Measurements from ENCODE around the gene ATXN7L1. TPM values are rescaled to one million over a fixed set of nuclear protein-coding genes. Genes with fewer than 3 reads are reported as not detected.

Gene ATXN7L1
- total and polyA plus RNA-seq, 2 of the 13 experiments (the other 11 are each of a cell fraction or from before 2014, with no cell fraction given) = 4.1 to 7.8 TPM

GRCh38 chr7:105905209-105905909, 29.0 kb upstream of the ATXN7L1 start:
- CTCF ChIA-PET (ENCODE audit: low intra/inter-chr PET ratio, low total read pairs) = no interaction called here

GRCh38 chr7:105904064-105904463, 27.7 kb upstream of the ATXN7L1 start:
- in situ Hi-C loops (cut with HindIII; ENCODE audit: extremely low pct_ligation_motif_present, low pct_unique_long_range_greater_than_20kb) = no loop called here
- ChIA-PET POLR2A (no interaction called here), CTCF (ENCODE audit: low intra/inter-chr PET ratio, low total read pairs) (no interaction called here)
- no TSS peak for BruUV-seq (replicated peaks)
- TF ChIP-seq ZNF329 (CRISPR knock-in tag; IDR thresholded peaks at IDR 0.05; ENCODE audit: low read depth) (peak; percentile 14; the same call in 1 of the 2 replicates), GPN1 (CRISPR knock-in tag; IDR thresholded peaks at IDR 0.05; ENCODE audit: borderline replicate concordance) (no peak), CHD2 (IDR thresholded peaks at IDR 0.05; ENCODE audit: low read depth, low read length) (no peak), FOXK2 (IDR thresholded peaks at IDR 0.05) (no peak), MBD4 (IDR thresholded peaks at IDR 0.05; ENCODE audit: borderline replicate concordance, low read length) (no peak), ISX (CRISPR knock-in tag; conservative IDR thresholded peaks at IDR 0.05) (no peak)
- ATAC-seq = no peak
- 100% methylated on average over 1 of the region's 1 CpG for WGBS (ENCODE audit: low lambda C conversion rate)
- intact Hi-C loops (cut with micrococcal nuclease; ENCODE audit: unreplicated experiment) = no loop called here
- no peaks in the 10 kb centered on the region for H3K36me3 ChIP-seq (replicated peaks in 1 of 2; ENCODE audit: control insufficient read depth in 1 of 2, insufficient read depth in 2 of 2, low read length in 2 of 2)
- H3K9ac ChIP-seq (ENCODE audit: insufficient read depth, low read depth, low read length) = no peak overlapping the region
- DNase-seq (ENCODE audit: low spot score) = no peak
- no peak overlapping the region for H3K4me3 ChIP-seq (replicated peaks in 1 of 3; ENCODE audit: insufficient read depth in 1 of 3, low read depth in 2 of 3, low read length in 3 of 3)
- H4K20me1 ChIP-seq (ENCODE audit: insufficient read depth, low read length) = peaks cover 6% of the 10 kb centered on the region; the same call in 1 of the 2 replicates
- H3K79me2 ChIP-seq (ENCODE audit: insufficient read depth, low read length) = peaks cover 8% of the 10 kb centered on the region
- H3K4me1 ChIP-seq (ENCODE audit: insufficient read depth, low read length) = peaks cover 9% of the 10 kb centered on the region
- H3K27ac ChIP-seq (ENCODE audit: extremely low read length, insufficient read depth, low read length) = no peak overlapping the region
- H3K4me2 ChIP-seq (ENCODE audit: low read depth, low read length) = no peak overlapping the region
- H3K27me3 ChIP-seq (ENCODE audit: control insufficient read depth in 1 of 2, insufficient read depth in 2 of 2, low read length in 2 of 2) = no peaks in the 10 kb centered on the region
- FAIRE-seq = no peak
- no peaks in the 10 kb centered on the region for H3K9me3 ChIP-seq (ENCODE audit: low read length)
- H2AFZ ChIP-seq (ENCODE audit: low read length) = no peak overlapping the region

More at GRCh38 chr7:105905209-105905909, 29.0 kb upstream of the ATXN7L1 start:
- Histone ChIP-seq H3K79me2 (ENCODE audit: insufficient read depth, low read length) (peaks cover 6% of the 10 kb centered on the region), H3K4me3 (replicated peaks in 1 of 3; ENCODE audit: insufficient read depth in 1 of 3, low read depth in 2 of 3, low read length in 3 of 3) (no peak overlapping the region), H3K4me1 (ENCODE audit: insufficient read depth, low read length) (peaks cover 9% of the 10 kb centered on the region), H3K27me3 (ENCODE audit: control insufficient read depth in 1 of 2, insufficient read depth in 2 of 2, low read length in 2 of 2) (no peaks in the 10 kb centered on the region), H2AFZ (ENCODE audit: low read length) (no peak overlapping the region), H3K4me2 (ENCODE audit: low read depth, low read length) (no peak overlapping the region), H3K9me3 (ENCODE audit: low read length) (no peaks in the 10 kb centered on the region), H3K27ac (ENCODE audit: extremely low read length, insufficient read depth, low read length) (no peak overlapping the region), H3K9ac (ENCODE audit: insufficient read depth, low read depth, low read length) (no peak overlapping the region), H3K36me3 (replicated peaks in 1 of 2; ENCODE audit: control insufficient read depth in 1 of 2, insufficient read depth in 2 of 2, low read length in 2 of 2) (peaks cover 0 to 11% of the 10 kb centered on the region in 2 experiments; a peak in 1 of 5 replicates), H4K20me1 (ENCODE audit: insufficient read depth, low read length) (peaks cover 6% of the 10 kb centered on the region; the same call in 1 of the 2 replicates)
- intact Hi-C loops (cut with micrococcal nuclease; ENCODE audit: unreplicated experiment) (no loop called here), in situ Hi-C loops (cut with HindIII; ENCODE audit: extremely low pct_ligation_motif_present, low pct_unique_long_range_greater_than_20kb) (no loop called here)
- no TSS peak for BruUV-seq (replicated peaks)
- POLR2A ChIA-PET = no interaction called here
- WGBS (ENCODE audit: low lambda C conversion rate) = 85% methylated on average over 11 of the region's 11 CpGs
- no peak for TF ChIP-seq ZBTB42 (CRISPR knock-in tag; IDR thresholded peaks at IDR 0.05)
- no peak for ATAC-seq
- DNase-seq (ENCODE audit: low spot score) = no peak
- no peak for FAIRE-seq
